ENCODE measurements around the gene RHEBL1. TPM values are rescaled to one million over a fixed set of nuclear protein-coding genes. Genes with fewer than 3 reads are reported as not detected.
"Not testable (repeated sequence)": the region's sequence is repeated elsewhere in the genome, so short reads cannot be mapped to it uniquely, and the experiment has no call there.

Gene RHEBL1
- total RNA-seq, 1 donor from 2014 or later = 0.53 TPM

GRCh38 chr12:49064767-49065152 lies 5.0 kb downstream of the RHEBL1 start:
- Histone ChIP-seq H3K36me3 (ENCODE audit: control insufficient read depth, insufficient read depth, low read length) (no peaks in the 10 kb centered on the region), H3K4me3 (ENCODE audit: low read depth, low read length) (no peak overlapping the region), H3K27me3 (ENCODE audit: control insufficient read depth, insufficient read depth, low read length) (no peaks in the 10 kb centered on the region)
- no peak for TF ChIP-seq CTCF (IDR thresholded peaks at IDR 0.05; ENCODE audit: insufficient read depth, low read length, severe bottlenecking)
- DNase-seq (ENCODE audit: low read depth) = no peak
- FAIRE-seq = no peak

- not testable (repeated sequence) for H3K27me3 ChIP-seq (ENCODE audit: control insufficient read depth, insufficient read depth, low read length); H3K36me3 ChIP-seq (ENCODE audit: control insufficient read depth, insufficient read depth, low read length); H3K4me3 ChIP-seq (ENCODE audit: low read depth, low read length); FAIRE-seq; DNase-seq (ENCODE audit: low read depth)
Measured at GRCh38 chr12:49061916-49062315, 7.9 kb downstream of the RHEBL1 start.

GRCh38 chr12:49061157-49061650 lies 8.6 kb downstream of the RHEBL1 start:
- TF ChIP-seq CTCF (IDR thresholded peaks at IDR 0.05; ENCODE audit: insufficient read depth, low read length, severe bottlenecking) = no peak
- H3K36me3 ChIP-seq (ENCODE audit: control insufficient read depth, insufficient read depth, low read length) = no peaks in the 10 kb centered on the region
- H3K4me3 ChIP-seq (ENCODE audit: low read depth, low read length) = peak overlapping the region; percentile 86
- FAIRE-seq (no peak), DNase-seq (ENCODE audit: low read depth) (no peak)
- H3K27me3 ChIP-seq (ENCODE audit: control insufficient read depth, insufficient read depth, low read length) = no peaks in the 10 kb centered on the region

- peak; percentile 36 for TF ChIP-seq CTCF (IDR thresholded peaks at IDR 0.05; ENCODE audit: insufficient read depth, low read length, severe bottlenecking)
- DNase-seq (ENCODE audit: low read depth) (peak; percentile 74), FAIRE-seq (no peak)
- Histone ChIP-seq H3K4me3 (ENCODE audit: low read depth, low read length) (peak within 1 kb of the TSS; percentile 86), H3K36me3 (ENCODE audit: control insufficient read depth, insufficient read depth, low read length) (peaks cover 1% of the 10 kb centered on the region), H3K27me3 (ENCODE audit: control insufficient read depth, insufficient read depth, low read length) (no peaks in the 10 kb centered on the region)
Measured at GRCh38 chr12:49060237-49061156, 9.3 kb downstream of the RHEBL1 start, which contains the start of gene KMT2D. Gene KMT2D, minus strand, starts transcription at chr12:49060794. Its CDS starts 5,470 bp downstream, at chr12:49055324.

GRCh38 chr12:49059299-49060171 lies 10.2 kb downstream of the RHEBL1 start:
- Histone ChIP-seq H3K27me3 (ENCODE audit: control insufficient read depth, insufficient read depth, low read length) (no peaks in the 10 kb centered on the region), H3K4me3 (ENCODE audit: low read depth, low read length) (peak overlapping the region; percentile 86), H3K36me3 (ENCODE audit: control insufficient read depth, insufficient read depth, low read length) (peaks cover 6% of the 10 kb centered on the region)
- DNase-seq (ENCODE audit: low read depth) = no peak
- TF ChIP-seq CTCF (IDR thresholded peaks at IDR 0.05; ENCODE audit: insufficient read depth, low read length, severe bottlenecking) = no peak
- FAIRE-seq = no peak

- no peaks in the 10 kb centered on the region for H3K27me3 ChIP-seq (ENCODE audit: control insufficient read depth, insufficient read depth, low read length)
- no peak for FAIRE-seq
- H3K36me3 ChIP-seq (ENCODE audit: control insufficient read depth, insufficient read depth, low read length) = peaks cover 12% of the 10 kb centered on the region
- no peak for TF ChIP-seq CTCF (IDR thresholded peaks at IDR 0.05; ENCODE audit: insufficient read depth, low read length, severe bottlenecking)
- no peak for DNase-seq (ENCODE audit: low read depth)
- peak overlapping the region; percentile 86 for H3K4me3 ChIP-seq (ENCODE audit: low read depth, low read length)
Measured at GRCh38 chr12:49059045-49059298, 10.8 kb downstream of the RHEBL1 start.
